Right lobe of liver (tissue), 6 donors: ENCODE data around the gene TGFA. TPM values are rescaled to one million over a fixed set of nuclear protein-coding genes. Genes with fewer than 3 reads are reported as not detected.

Experiments
- ATAC-seq, 4 donors: fragments of 200-7000 bp; cut with Tn5 transposase; one replicate each; pipeline ENCODE4 v1.9.1; 2020; ENCODE audit warnings: mild to moderate bottlenecking in 4 of 4, moderate library complexity in 4 of 4
- DNase-seq, 3 donors: peaks; one replicate each; pipeline ENCODE4 v3.0.0-alpha.2; 2020
- H3K27ac ChIP-seq, 3 donors: fragments of 200-600 bp; one replicate each; pipeline ENCODE4 v1.8.0; 2022
- H3K27me3 ChIP-seq, 2 donors: fragments of 200-600 bp; one replicate each; pipeline ENCODE4 v1.8.0; 2022
- H3K36me3 ChIP-seq, 4 donors: fragments of 200-600 bp; sonication (generic) in 1 of 4; one replicate each; pipeline versions ENCODE4 v1.5.1 to v1.8.0; 2017 to 2022; ENCODE audit warnings: control low read depth in 1 of 4
- H3K4me1 ChIP-seq, 4 donors: fragments of 200-600 bp; sonication (generic) in 1 of 4; one replicate each; pipeline versions ENCODE4 v1.5.1 to v1.8.0; 2017 to 2022; ENCODE audit warnings: control low read depth in 1 of 4
- H3K4me3 ChIP-seq, 3 donors: fragments of 200-600 bp; one replicate each; pipeline ENCODE4 v1.8.0; 2022
- H3K9me3 ChIP-seq, 4 donors: fragments of 200-600 bp; sonication (generic) in 1 of 4; one replicate each; pipeline versions ENCODE4 v1.5.1 to v1.8.0; 2017 to 2022; ENCODE audit warnings: control low read depth in 1 of 4
- POLR2A ChIP-seq: fragments of 450-650 bp; IDR thresholded peaks from one replicate; pipeline ENCODE4 v1.6.1; 2017; ENCODE audit warnings: antibody characterized with exemption, mild to moderate bottlenecking
- WGBS: methylation state at CpG from one replicate; pipeline ENCODE4 v1.1.6; 2018; ENCODE audit warnings: low coverage, low lambda C conversion rate; ENCODE audit not compliant: insufficient coverage; ENCODE audit errors: missing lambda C conversion rate; 5-methylcytosine and 5-hydroxymethylcytosine counted together
- intact Hi-C, 2 donors: fragments of 100-400 bp; cut with DNase I; formaldehyde crosslinking; loops; one replicate each; pipeline versions ENCODE4 v1.11.2 to v1.14.1; 2022
- total RNA-seq, 6 experiments: library from RNA; depleted of rRNA in 2 of 6; stranded (reverse); fragments of >200 nt in 2 of 6; fragmentation: NEBNext Ultra II Directional in 3 of 6; extraction: Animal tissue kit (Norgen Biotek cat#: 25700) in 3 of 6; gene quantifications; one replicate each; pipeline versions ENCODE4 v1.1.0 to v1.2.4, GENCODE V29; 2016 to 2023
- TF ChIP-seq, protein P1 (sequence below), 4 donors: fragments of 200-600 bp in 3 of 4; fragments of 450-650 bp in 1 of 4; IDR thresholded peaks; one replicate each; pipeline versions ENCODE4 v1.5.1 to v1.8.0; 2016 to 2022; ENCODE audit warnings: antibody characterized with exemption in 4 of 4, mild to moderate bottlenecking in 2 of 4
- donor health status: DM: no; HTN: yes; CAD: no.
- donor health status: DM: no; HTN: no; CAD: no.
- donor health status: DM: no; HTN: no; CAD: no.
- donor health status: DM: no; HTN: yes; CAD: no.
- donor health status: DM: no; HTN: yes; CAD: no.

Gene TGFA
- total RNA-seq, 6 experiments from 2014 or later, result 2.1 to 5.1 (median 4.4) TPM

DNA sequence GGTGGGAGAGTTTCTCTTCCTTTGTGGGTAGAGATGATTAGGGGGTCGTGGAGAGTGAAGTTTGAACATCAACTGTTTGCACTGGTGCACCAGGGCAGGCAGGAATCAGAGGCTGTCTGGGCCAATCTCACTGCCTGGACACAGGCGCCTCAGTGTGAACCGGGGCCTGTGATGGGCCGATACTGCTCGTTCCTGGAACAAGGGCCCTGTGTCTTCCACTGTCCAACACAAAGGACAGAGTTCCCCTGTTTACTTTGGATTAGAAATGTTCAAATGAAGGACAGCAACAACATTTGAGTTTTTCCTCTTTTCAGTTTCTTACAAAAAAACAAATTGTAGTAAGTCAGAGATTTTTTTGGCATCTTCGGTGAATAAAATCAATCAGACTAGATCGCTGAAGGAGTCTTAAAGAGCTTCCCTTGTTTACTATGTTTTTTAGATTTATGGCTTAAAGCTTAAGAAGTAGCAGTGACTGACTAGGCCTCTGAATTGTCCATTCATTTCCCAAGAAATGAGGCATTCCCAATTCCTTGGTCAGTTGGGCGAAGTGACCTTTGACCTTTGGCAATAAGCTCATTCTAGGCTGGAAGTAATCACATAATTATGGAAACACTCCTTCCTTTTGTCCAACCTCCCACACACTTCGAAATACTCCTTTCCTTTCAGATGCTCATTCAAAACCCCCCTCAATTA is 11.6 kb upstream of the TGFA start:
- no peak overlapping the region for H3K27ac ChIP-seq
- WGBS, result 73% methylated on average over 6 of the region's 9 CpGs
- no peaks in the 10 kb centered on the region for H3K4me1 ChIP-seq
- TF ChIP-seq POLR2A, result no peak
- TF ChIP-seq, protein P1, sequence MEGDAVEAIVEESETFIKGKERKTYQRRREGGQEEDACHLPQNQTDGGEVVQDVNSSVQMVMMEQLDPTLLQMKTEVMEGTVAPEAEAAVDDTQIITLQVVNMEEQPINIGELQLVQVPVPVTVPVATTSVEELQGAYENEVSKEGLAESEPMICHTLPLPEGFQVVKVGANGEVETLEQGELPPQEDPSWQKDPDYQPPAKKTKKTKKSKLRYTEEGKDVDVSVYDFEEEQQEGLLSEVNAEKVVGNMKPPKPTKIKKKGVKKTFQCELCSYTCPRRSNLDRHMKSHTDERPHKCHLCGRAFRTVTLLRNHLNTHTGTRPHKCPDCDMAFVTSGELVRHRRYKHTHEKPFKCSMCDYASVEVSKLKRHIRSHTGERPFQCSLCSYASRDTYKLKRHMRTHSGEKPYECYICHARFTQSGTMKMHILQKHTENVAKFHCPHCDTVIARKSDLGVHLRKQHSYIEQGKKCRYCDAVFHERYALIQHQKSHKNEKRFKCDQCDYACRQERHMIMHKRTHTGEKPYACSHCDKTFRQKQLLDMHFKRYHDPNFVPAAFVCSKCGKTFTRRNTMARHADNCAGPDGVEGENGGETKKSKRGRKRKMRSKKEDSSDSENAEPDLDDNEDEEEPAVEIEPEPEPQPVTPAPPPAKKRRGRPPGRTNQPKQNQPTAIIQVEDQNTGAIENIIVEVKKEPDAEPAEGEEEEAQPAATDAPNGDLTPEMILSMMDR (IDR thresholded peaks at IDR 0.05), result no peak
- no peak overlapping the region for H3K4me3 ChIP-seq
- intact Hi-C loops, result no loop called here
- H3K36me3 ChIP-seq, result no peaks in the 10 kb centered on the region
- DNase-seq, result no peak
- H3K9me3 ChIP-seq, result no peaks in the 10 kb centered on the region
- ATAC-seq, result no peak
- no peaks in the 10 kb centered on the region for H3K27me3 ChIP-seq

DNA sequence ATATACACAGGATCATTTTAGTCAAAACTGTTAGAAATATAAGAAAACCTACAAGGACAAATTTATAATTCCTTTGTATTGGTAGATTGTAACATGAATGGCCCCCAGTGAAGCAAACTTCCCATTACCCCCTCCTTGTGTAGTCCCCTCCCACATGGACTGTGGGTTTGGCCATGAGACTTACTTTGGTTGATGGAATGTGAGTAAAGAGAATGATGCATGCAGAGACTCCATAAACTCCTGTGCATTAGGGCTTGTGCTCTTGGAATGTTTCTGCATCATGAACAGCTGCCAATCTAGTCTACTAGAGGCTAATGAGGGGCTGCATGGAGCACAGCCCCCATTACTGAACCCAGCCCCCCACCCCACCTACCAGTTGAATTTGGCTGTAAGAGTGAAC is 8.3 kb upstream of the TGFA start:
- intact Hi-C loops, result no loop called here
- no peak for ATAC-seq
- Histone ChIP-seq H3K27me3 (no peaks in the 10 kb centered on the region), H3K27ac (no peak overlapping the region), H3K4me1 (no peaks in the 10 kb centered on the region), H3K36me3 (no peaks in the 10 kb centered on the region), H3K4me3 (no peak overlapping the region), H3K9me3 (no peaks in the 10 kb centered on the region)
- TF ChIP-seq, protein P1 (IDR thresholded peaks at IDR 0.05), result no peak
- no peak for TF ChIP-seq POLR2A
- no peak for DNase-seq

DNA sequence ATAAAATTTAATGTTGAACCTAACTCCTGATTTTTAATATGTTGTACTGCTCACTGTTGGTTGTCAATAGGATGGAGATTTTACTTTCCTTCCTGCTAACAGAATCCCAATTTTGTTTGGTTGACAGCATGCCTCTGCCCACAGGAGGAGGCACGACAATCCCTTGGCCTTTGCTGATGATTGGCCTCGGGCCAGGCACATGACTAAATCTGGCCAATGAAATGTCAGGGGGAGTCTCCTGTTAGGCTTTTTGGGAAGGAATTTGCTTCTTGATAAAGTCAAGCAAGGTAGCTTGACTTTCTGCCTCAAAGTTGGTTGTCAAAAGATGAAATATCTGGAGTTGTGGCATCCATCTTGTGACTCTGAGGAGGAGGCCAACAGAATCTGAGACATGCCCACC is 6.8 kb upstream of the TGFA start:
- no peaks in the 10 kb centered on the region for H3K27me3 ChIP-seq
- DNase-seq (no peak), ATAC-seq (no peak)
- no peaks in the 10 kb centered on the region for H3K36me3 ChIP-seq
- intact Hi-C loops, result no loop called here
- H3K4me1 ChIP-seq, result no peaks in the 10 kb centered on the region
- no peak for TF ChIP-seq POLR2A
- TF ChIP-seq, protein P1 (IDR thresholded peaks at IDR 0.05), result no peak
- H3K27ac ChIP-seq, result no peak overlapping the region
- H3K9me3 ChIP-seq, result no peaks in the 10 kb centered on the region
- 89% methylated on average over 2 of the region's 2 CpGs for WGBS
- no peak overlapping the region for H3K4me3 ChIP-seq

DNA sequence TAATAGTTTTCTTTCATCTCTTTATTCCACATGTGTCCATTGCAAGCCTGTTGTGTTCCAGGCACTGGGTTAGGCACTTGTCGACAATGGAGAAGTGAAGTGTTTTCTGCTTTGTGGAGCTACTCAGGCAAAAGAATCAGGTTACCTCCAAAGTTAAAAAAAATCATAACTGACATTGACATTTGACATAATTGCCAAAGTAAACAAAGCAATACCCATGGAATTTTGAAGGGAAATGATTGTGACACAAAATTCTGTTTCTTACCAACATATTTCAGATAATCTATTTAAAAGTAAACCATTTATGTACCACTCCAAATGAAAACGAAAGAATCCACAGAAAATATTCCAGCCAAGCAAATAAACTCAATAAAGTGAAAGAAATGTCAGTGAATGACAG is 6.4 kb upstream of the TGFA start:
- no peaks in the 10 kb centered on the region for H3K27me3 ChIP-seq

More for the DNA sequence above, 6.4 kb upstream of the TGFA start:
- Histone ChIP-seq H3K27ac (no peak overlapping the region), H3K9me3 (no peaks in the 10 kb centered on the region), H3K4me3 (no peak overlapping the region), H3K36me3 (no peaks in the 10 kb centered on the region), H3K4me1 (no peaks in the 10 kb centered on the region)
- intact Hi-C loops, result no loop called here
- TF ChIP-seq, protein P1 (IDR thresholded peaks at IDR 0.05), result no peak
- TF ChIP-seq POLR2A, result no peak
- WGBS, result 67% methylated on average over 2 of the region's 2 CpGs
- ATAC-seq (no peak), DNase-seq (no peak)
